CD1c-positive myeloid dendritic cell (primary cell): Measurements from ENCODE around the gene ISOC1.

Source experiments
- DNase-seq: peaks from one replicate; pipeline ENCODE4 v3.0.0-alpha.2; 2016; ENCODE audit errors: extremely low spot score

Gene ISOC1

GRCh38 chr5:129094087-129094923 is at the start of gene ISOC1:
TSS of gene ISOC1 (plus strand) at chr5:129094749. CDS start at chr5:129094767, 18 bp downstream.
- DNase-seq: peak; percentile 97

GRCh38 chr5:129046151-129046550 is 48.4 kb upstream of the ISOC1 start:
- DNase-seq: no peak

GRCh38 chr5:129048509-129048908 is 46.0 kb upstream of the ISOC1 start:
- no peak for DNase-seq

- DNase-seq: no peak
Measured at GRCh38 chr5:129049126-129049799, 45.3 kb upstream of the ISOC1 start.

GRCh38 chr5:129051283-129051682 is 43.3 kb upstream of the ISOC1 start:
- no peak for DNase-seq

GRCh38 chr5:129053438-129053837 is 41.1 kb upstream of the ISOC1 start:
- DNase-seq: no peak

GRCh38 chr5:129057329-129057728 is 37.2 kb upstream of the ISOC1 start:
- DNase-seq: no peak

- DNase-seq: no peak
Measured at GRCh38 chr5:129061849-129062248, 32.7 kb upstream of the ISOC1 start.

- DNase-seq: no peak
Measured at GRCh38 chr5:129063483-129064113, 31.0 kb upstream of the ISOC1 start.

GRCh38 chr5:129065721-129066120 is 28.8 kb upstream of the ISOC1 start:
- no peak for DNase-seq

- DNase-seq: no peak
Measured at GRCh38 chr5:129067745-129068144, 26.8 kb upstream of the ISOC1 start.

GRCh38 chr5:129069292-129069691 is 25.3 kb upstream of the ISOC1 start:
- no peak for DNase-seq

GRCh38 chr5:129073111-129073510 is 21.4 kb upstream of the ISOC1 start:
- DNase-seq: no peak

GRCh38 chr5:129074903-129075302 is 19.6 kb upstream of the ISOC1 start:
- no peak for DNase-seq

GRCh38 chr5:129077433-129078075 is 17.0 kb upstream of the ISOC1 start:
- no peak for DNase-seq

- DNase-seq: no peak
Measured at GRCh38 chr5:129078247-129078646, 16.3 kb upstream of the ISOC1 start.

GRCh38 chr5:129078660-129079059 is 15.9 kb upstream of the ISOC1 start:
- no peak for DNase-seq

GRCh38 chr5:129079496-129079895 is 15.1 kb upstream of the ISOC1 start:
- no peak for DNase-seq

GRCh38 chr5:129080766-129081165 is 13.8 kb upstream of the ISOC1 start:
- no peak for DNase-seq

GRCh38 chr5:129082225-129083136 is 12.1 kb upstream of the ISOC1 start:
- DNase-seq: no peak
